WTC11 (cell line): ENCODE results near the gene UVRAG. TPM values are rescaled to one million over a fixed set of nuclear protein-coding genes. Genes with fewer than 3 reads are reported as not detected.

ENCODE experiments used
- E2F4 ChIP-seq: sonication (generic); formaldehyde crosslinking; IDR thresholded peaks from 2 replicates; pipeline ENCODE4 v1.8.1; 2022; ENCODE audit warnings: low read depth, mild to moderate bottlenecking, moderate library complexity, missing genetic modification reagents, borderline replicate concordance
- E2F5 ChIP-seq: sonication (generic); formaldehyde crosslinking; IDR thresholded peaks from 2 replicates; pipeline ENCODE4 v1.8.1; 2022; ENCODE audit warnings: mild to moderate bottlenecking, moderate library complexity, missing genetic modification reagents
- JAZF1 ChIP-seq: fragments of 250-450 bp; sonication (Bioruptor Pico); IDR thresholded peaks from 2 replicates; pipeline ENCODE4 v1.9.0; 2021; ENCODE audit warnings: moderate library complexity, mild to moderate bottlenecking, inconsistent platforms
- KAT7 ChIP-seq: sonication (generic); formaldehyde crosslinking; IDR thresholded peaks from 2 replicates; pipeline ENCODE4 v1.8.1; 2023; ENCODE audit warnings: missing genetic modification reagents, mild to moderate bottlenecking, borderline replicate concordance
- NR3C1 ChIP-seq: sonication (generic); formaldehyde crosslinking; conservative IDR thresholded peaks from 2 replicates; pipeline ENCODE4 v1.8.1; 2023; ENCODE audit warnings: low read depth, mild to moderate bottlenecking, missing genetic modification reagents
- OVOL2 ChIP-seq: fragments of 250-450 bp; sonication (Bioruptor Pico); IDR thresholded peaks from 2 replicates; pipeline ENCODE4 v1.9.0; 2021; ENCODE audit warnings: mild to moderate bottlenecking, borderline replicate concordance
- RELA ChIP-seq: sonication (generic); formaldehyde crosslinking; IDR thresholded peaks from 2 replicates; pipeline ENCODE4 v1.8.1; 2022; ENCODE audit warnings: missing genetic modification reagents, mild to moderate bottlenecking, borderline replicate concordance
- STAT6 ChIP-seq: sonication (generic); formaldehyde crosslinking; conservative IDR thresholded peaks from 2 replicates; pipeline ENCODE4 v1.8.1; 2023; ENCODE audit warnings: mild to moderate bottlenecking, low read depth, missing genetic modification reagents, moderate library complexity
- ZBTB43 ChIP-seq: sonication (generic); formaldehyde crosslinking; IDR thresholded peaks from 2 replicates; pipeline ENCODE4 v1.8.1; 2023; ENCODE audit warnings: mild to moderate bottlenecking, missing genetic modification reagents
- total RNA-seq: library from RNA; stranded (reverse); gene quantifications from 3 replicates; pipeline ENCODE4 v1.2.3, GENCODE V29; 2021
- TF ChIP-seq, protein P1 (sequence below): fragments of 250-450 bp; sonication (Bioruptor Pico); IDR thresholded peaks from 2 replicates; pipeline ENCODE4 v1.9.0; 2021; ENCODE audit warnings: mild to moderate bottlenecking, borderline replicate concordance
- TF ChIP-seq, protein P2 (sequence below): fragments of 250-450 bp; sonication (Bioruptor Pico); IDR thresholded peaks from 2 replicates; pipeline ENCODE4 v1.9.0; 2021; ENCODE audit warnings: mild to moderate bottlenecking
- TF ChIP-seq, protein P3 (sequence below): sonication (generic); formaldehyde crosslinking; IDR thresholded peaks from 2 replicates; pipeline ENCODE4 v1.8.1; 2022; ENCODE audit warnings: missing genetic modification reagents, borderline replicate concordance

The UVRAG gene
- total RNA-seq, 1 experiment from 2014 or later, result 14.5 TPM

DNA sequence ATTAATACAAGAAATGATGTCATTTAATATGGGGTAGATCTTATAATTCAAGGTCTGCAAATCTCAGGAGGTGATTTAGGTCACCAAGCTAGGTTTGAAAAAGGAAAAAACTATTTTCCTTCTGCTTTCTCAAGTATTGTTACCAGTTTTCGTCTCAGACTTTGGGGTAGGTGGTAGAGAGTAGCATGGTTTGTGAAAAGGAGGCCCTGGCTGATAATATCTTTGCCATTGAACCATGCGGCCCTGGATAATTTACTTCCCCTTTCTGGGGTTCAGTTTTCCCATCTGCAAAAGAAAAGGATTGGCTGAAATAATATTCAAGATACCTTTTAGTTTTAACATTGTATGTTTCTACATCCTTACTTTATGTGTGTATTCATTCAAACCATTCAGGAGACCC, 299.2 kb downstream of the UVRAG start (continued):
- TF ChIP-seq, protein P1, sequence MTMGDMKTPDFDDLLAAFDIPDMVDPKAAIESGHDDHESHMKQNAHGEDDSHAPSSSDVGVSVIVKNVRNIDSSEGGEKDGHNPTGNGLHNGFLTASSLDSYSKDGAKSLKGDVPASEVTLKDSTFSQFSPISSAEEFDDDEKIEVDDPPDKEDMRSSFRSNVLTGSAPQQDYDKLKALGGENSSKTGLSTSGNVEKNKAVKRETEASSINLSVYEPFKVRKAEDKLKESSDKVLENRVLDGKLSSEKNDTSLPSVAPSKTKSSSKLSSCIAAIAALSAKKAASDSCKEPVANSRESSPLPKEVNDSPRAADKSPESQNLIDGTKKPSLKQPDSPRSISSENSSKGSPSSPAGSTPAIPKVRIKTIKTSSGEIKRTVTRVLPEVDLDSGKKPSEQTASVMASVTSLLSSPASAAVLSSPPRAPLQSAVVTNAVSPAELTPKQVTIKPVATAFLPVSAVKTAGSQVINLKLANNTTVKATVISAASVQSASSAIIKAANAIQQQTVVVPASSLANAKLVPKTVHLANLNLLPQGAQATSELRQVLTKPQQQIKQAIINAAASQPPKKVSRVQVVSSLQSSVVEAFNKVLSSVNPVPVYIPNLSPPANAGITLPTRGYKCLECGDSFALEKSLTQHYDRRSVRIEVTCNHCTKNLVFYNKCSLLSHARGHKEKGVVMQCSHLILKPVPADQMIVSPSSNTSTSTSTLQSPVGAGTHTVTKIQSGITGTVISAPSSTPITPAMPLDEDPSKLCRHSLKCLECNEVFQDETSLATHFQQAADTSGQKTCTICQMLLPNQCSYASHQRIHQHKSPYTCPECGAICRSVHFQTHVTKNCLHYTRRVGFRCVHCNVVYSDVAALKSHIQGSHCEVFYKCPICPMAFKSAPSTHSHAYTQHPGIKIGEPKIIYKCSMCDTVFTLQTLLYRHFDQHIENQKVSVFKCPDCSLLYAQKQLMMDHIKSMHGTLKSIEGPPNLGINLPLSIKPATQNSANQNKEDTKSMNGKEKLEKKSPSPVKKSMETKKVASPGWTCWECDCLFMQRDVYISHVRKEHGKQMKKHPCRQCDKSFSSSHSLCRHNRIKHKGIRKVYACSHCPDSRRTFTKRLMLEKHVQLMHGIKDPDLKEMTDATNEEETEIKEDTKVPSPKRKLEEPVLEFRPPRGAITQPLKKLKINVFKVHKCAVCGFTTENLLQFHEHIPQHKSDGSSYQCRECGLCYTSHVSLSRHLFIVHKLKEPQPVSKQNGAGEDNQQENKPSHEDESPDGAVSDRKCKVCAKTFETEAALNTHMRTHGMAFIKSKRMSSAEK (CRISPR knock-in tag), result no peak
- TF ChIP-seq E2F5 (CRISPR knock-in tag) (no peak), RELA (CRISPR knock-in tag) (no peak), E2F4 (no peak), ZBTB43 (CRISPR knock-in tag) (no peak), OVOL2 (no peak), JAZF1 (CRISPR knock-in tag) (no peak), KAT7 (CRISPR knock-in tag) (no peak), NR3C1 (CRISPR knock-in tag) (no peak), STAT6 (no peak)
- TF ChIP-seq, protein P2, sequence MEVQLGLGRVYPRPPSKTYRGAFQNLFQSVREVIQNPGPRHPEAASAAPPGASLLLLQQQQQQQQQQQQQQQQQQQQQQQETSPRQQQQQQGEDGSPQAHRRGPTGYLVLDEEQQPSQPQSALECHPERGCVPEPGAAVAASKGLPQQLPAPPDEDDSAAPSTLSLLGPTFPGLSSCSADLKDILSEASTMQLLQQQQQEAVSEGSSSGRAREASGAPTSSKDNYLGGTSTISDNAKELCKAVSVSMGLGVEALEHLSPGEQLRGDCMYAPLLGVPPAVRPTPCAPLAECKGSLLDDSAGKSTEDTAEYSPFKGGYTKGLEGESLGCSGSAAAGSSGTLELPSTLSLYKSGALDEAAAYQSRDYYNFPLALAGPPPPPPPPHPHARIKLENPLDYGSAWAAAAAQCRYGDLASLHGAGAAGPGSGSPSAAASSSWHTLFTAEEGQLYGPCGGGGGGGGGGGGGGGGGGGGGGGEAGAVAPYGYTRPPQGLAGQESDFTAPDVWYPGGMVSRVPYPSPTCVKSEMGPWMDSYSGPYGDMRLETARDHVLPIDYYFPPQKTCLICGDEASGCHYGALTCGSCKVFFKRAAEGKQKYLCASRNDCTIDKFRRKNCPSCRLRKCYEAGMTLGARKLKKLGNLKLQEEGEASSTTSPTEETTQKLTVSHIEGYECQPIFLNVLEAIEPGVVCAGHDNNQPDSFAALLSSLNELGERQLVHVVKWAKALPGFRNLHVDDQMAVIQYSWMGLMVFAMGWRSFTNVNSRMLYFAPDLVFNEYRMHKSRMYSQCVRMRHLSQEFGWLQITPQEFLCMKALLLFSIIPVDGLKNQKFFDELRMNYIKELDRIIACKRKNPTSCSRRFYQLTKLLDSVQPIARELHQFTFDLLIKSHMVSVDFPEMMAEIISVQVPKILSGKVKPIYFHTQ (CRISPR knock-in tag), result no peak
- TF ChIP-seq, protein P3, sequence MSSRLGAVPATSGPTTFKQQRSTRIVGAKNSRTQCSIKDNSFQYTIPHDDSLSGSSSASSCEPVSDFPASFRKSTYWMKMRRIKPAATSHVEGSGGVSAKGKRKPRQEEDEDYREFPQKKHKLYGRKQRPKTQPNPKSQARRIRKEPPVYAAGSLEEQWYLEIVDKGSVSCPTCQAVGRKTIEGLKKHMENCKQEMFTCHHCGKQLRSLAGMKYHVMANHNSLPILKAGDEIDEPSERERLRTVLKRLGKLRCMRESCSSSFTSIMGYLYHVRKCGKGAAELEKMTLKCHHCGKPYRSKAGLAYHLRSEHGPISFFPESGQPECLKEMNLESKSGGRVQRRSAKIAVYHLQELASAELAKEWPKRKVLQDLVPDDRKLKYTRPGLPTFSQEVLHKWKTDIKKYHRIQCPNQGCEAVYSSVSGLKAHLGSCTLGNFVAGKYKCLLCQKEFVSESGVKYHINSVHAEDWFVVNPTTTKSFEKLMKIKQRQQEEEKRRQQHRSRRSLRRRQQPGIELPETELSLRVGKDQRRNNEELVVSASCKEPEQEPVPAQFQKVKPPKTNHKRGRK (CRISPR knock-in tag), result no peak
